Measurements from ENCODE around the gene CDHR2.

DNA sequence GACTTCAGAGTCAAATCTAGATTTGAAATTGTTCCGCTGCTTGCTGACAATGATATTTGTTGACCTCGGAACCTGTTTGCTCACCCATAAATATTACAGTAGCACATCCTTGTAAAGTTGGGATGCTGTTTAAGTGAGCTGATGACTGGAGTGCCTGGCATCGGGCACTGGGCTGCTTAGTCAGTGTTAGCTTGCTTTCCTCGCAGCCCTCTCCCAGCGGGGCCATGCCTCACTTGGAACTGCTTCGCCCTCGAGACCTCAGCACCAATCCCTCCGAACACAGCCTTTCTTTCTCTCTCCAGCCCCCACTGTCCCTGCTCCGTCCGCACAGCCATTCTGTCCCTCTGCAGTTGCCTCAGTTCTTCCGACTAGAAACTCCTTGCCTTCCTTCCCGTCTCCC, 35.4 kb upstream of the CDHR2 start:
- TF ChIP-seq, protein P1, sequence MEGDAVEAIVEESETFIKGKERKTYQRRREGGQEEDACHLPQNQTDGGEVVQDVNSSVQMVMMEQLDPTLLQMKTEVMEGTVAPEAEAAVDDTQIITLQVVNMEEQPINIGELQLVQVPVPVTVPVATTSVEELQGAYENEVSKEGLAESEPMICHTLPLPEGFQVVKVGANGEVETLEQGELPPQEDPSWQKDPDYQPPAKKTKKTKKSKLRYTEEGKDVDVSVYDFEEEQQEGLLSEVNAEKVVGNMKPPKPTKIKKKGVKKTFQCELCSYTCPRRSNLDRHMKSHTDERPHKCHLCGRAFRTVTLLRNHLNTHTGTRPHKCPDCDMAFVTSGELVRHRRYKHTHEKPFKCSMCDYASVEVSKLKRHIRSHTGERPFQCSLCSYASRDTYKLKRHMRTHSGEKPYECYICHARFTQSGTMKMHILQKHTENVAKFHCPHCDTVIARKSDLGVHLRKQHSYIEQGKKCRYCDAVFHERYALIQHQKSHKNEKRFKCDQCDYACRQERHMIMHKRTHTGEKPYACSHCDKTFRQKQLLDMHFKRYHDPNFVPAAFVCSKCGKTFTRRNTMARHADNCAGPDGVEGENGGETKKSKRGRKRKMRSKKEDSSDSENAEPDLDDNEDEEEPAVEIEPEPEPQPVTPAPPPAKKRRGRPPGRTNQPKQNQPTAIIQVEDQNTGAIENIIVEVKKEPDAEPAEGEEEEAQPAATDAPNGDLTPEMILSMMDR (IDR thresholded peaks at IDR 0.05) = no peak
- no peak for TF ChIP-seq POLR2A (IDR thresholded peaks at IDR 0.05)

Data from heart left ventricle (tissue), 13 donors.